Esophagus squamous epithelium (tissue), 5 donors: Measurements from ENCODE around the gene UGT1A8. TPM values are rescaled to one million over a fixed set of nuclear protein-coding genes. Genes with fewer than 3 reads are reported as not detected.

Source experiments
- DNase-seq: peaks from one replicate; lab custom pipeline; 2025; lab: John Stamatoyannopoulos, UW
- H3K27ac ChIP-seq, 4 donors: fragments of 200-600 bp; sonication (generic); one replicate each; pipeline ENCODE4 v1.5.1; 2016 to 2019; ENCODE audit warnings: mild to moderate bottlenecking in 1 of 4
- H3K27me3 ChIP-seq, 4 donors: fragments of 200-600 bp; sonication (generic); 1 replicate in 3 of 4; 2 replicates in 1 of 4; pipeline versions ENCODE4 v1.5.1 to v1.6.0; 2017 to 2021; ENCODE audit warnings: antibody characterized with exemption in 1 of 4
- H3K36me3 ChIP-seq, 3 donors: fragments of 200-600 bp; sonication (generic); one replicate each; pipeline ENCODE4 v1.5.1; 2016 to 2019
- H3K4me1 ChIP-seq, 3 donors: fragments of 200-600 bp; sonication (generic); one replicate each; pipeline ENCODE4 v1.5.1; 2017 to 2019
- H3K4me3 ChIP-seq, 4 donors: fragments of 200-600 bp; sonication (generic); 1 replicate in 3 of 4; 2 replicates in 1 of 4; pipeline ENCODE4 v1.5.1; 2016 to 2019; ENCODE audit warnings: mild to moderate bottlenecking in 2 of 4, moderate library complexity in 1 of 4
- H3K9me3 ChIP-seq, 3 donors: fragments of 200-600 bp; sonication (generic); one replicate each; pipeline ENCODE4 v1.5.1; 2016 to 2019
- POLR2A ChIP-seq, 4 donors: fragments of 450-650 bp; IDR thresholded peaks; one replicate each; pipeline ENCODE4 v1.6.1; 2017; ENCODE audit warnings: antibody characterized with exemption in 4 of 4, mild to moderate bottlenecking in 4 of 4, moderate library complexity in 3 of 4
- WGBS, 2 donors: methylation state at CpG; one replicate each; pipeline ENCODE4 v1.1.5; 2018; 5-methylcytosine and 5-hydroxymethylcytosine counted together
- intact Hi-C: fragments of 100-400 bp; cut with DNase I; formaldehyde crosslinking; loops from one replicate; pipeline ENCODE4 v1.15.0; 2022
- total RNA-seq, 4 donors: library from RNA; depleted of rRNA; stranded (reverse); fragments of >200 nt; gene quantifications; one replicate each; pipeline ENCODE4 v1.1.0, GENCODE V29; 2016
- TF ChIP-seq, protein P1 (sequence below), 6 experiments: fragments of 450-650 bp in 4 of 6; fragments of 200-600 bp in 2 of 6; sonication (generic) in 2 of 6; IDR thresholded peaks; one replicate each; pipeline ENCODE4 v1.5.1; 2016 to 2019; ENCODE audit warnings: antibody characterized with exemption in 6 of 6, mild to moderate bottlenecking in 4 of 6, moderate library complexity in 4 of 6
- donor health status: DM: yes; HTN: yes; CAD: no.

The UGT1A8 gene
- total RNA-seq, 4 donors from 2014 or later = 0.13 to 1.7 (median 0.84) TPM

- Histone ChIP-seq H3K4me3 (no peak overlapping the region), H3K36me3 (no peaks in the 10 kb centered on the region), H3K27me3 (no peaks in the 10 kb centered on the region), H3K27ac (no peak overlapping the region), H3K9me3 (no peaks in the 10 kb centered on the region), H3K4me1 (no peaks in the 10 kb centered on the region)
- TF ChIP-seq POLR2A (IDR thresholded peaks at IDR 0.05) = no peak
- TF ChIP-seq, protein P1, sequence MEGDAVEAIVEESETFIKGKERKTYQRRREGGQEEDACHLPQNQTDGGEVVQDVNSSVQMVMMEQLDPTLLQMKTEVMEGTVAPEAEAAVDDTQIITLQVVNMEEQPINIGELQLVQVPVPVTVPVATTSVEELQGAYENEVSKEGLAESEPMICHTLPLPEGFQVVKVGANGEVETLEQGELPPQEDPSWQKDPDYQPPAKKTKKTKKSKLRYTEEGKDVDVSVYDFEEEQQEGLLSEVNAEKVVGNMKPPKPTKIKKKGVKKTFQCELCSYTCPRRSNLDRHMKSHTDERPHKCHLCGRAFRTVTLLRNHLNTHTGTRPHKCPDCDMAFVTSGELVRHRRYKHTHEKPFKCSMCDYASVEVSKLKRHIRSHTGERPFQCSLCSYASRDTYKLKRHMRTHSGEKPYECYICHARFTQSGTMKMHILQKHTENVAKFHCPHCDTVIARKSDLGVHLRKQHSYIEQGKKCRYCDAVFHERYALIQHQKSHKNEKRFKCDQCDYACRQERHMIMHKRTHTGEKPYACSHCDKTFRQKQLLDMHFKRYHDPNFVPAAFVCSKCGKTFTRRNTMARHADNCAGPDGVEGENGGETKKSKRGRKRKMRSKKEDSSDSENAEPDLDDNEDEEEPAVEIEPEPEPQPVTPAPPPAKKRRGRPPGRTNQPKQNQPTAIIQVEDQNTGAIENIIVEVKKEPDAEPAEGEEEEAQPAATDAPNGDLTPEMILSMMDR (IDR thresholded peaks at IDR 0.05) = no peak
- intact Hi-C loops = no loop called here
- no peak for DNase-seq
- WGBS, 2 donors = 84 to 100% methylated on average over 1 to 9 of the region's 17 CpGs
These were observed 176.8 kb downstream of the UGT1A8 start for GRCh38 chr2:233794128-233794658.

DNA sequence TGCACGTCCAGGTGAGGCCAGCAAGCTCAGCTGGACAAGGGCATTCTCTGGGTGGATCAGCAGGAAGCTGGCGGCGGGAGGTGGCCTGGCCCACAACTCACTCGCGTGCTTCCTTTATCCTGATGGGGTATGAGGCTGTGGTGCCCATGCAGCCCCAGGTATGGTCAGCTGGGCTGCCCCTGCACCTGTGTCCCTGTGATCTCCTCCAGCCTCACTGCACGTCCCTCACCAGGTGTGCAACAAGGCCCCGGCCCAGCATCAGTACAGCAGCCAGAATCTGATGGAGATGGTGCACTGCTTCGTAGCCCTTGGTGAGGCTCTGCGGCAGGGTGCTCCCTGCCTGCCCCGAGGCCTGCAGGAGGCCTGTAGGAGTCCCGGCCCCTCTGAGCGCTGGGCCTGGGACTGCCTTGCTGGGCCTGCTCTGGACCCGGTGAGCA, 178.3 kb downstream of the UGT1A8 start:
- TF ChIP-seq POLR2A (IDR thresholded peaks at IDR 0.05) = no peak
- TF ChIP-seq, protein P1 (IDR thresholded peaks at IDR 0.05) = no peak
- 89% methylated on average over 6 of the region's 13 CpGs; no CpG with 5 or more reads in 1 of the 2 donors for WGBS, 2 donors
- Histone ChIP-seq H3K27me3 (no peaks in the 10 kb centered on the region), H3K4me1 (no peaks in the 10 kb centered on the region), H3K9me3 (no peaks in the 10 kb centered on the region), H3K36me3 (no peaks in the 10 kb centered on the region), H3K4me3 (no peak overlapping the region), H3K27ac (no peak overlapping the region)
- DNase-seq = no peak
- intact Hi-C loops = no loop called here

- Histone ChIP-seq H3K4me1 (no peaks in the 10 kb centered on the region), H3K36me3 (no peaks in the 10 kb centered on the region), H3K27me3 (no peaks in the 10 kb centered on the region), H3K4me3 (no peak overlapping the region), H3K9me3 (no peaks in the 10 kb centered on the region), H3K27ac (no peak overlapping the region)
- TF ChIP-seq, protein P1 (IDR thresholded peaks at IDR 0.05) = no peak
- no peak for TF ChIP-seq POLR2A (IDR thresholded peaks at IDR 0.05)
- no peak for DNase-seq
- WGBS, 2 donors = 62 to 74% methylated on average over 6 to 9 of the region's 9 CpGs
- intact Hi-C loops = no loop called here
These were observed 178.8 kb downstream of the UGT1A8 start for GRCh38 chr2:233796254-233796653.

DNA sequence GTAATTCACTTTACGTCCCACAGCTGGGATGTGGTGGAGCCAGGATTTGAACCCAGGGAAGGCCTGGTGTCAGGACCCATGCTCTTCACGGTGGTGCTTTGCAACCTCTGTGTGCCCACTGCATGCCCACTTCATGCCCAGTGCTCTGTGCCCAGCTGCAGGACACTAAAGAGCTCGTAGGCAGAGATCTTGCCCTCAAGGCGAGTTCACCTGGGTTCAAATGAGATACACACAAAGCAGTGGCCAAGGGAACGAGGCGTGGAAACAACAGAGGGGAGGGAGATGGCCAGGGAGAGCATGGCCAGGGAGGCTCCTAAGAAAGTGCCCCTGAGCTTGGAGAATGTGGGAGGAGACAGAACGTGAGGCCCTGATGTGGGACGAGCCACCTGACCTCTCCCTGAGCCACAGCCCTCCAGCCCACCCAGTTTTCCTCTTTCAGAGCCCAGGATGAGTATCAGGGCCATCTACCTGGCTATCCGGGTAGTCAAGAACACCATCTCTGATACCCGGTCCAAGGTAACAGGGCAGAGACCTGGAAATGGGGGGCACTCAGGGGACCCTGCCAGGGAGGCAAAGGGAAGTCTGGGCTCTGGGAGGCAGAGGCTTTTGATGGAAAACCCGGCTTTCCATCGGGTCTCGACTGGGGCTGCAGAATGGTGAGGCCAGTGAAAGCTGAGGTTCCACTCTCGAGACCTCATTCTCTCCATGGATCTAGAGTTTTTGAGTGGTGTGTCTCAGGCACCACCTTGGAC, 181.1 kb downstream of the UGT1A8 start:
- Histone ChIP-seq H3K27ac (no peak overlapping the region), H3K4me3 (no peak overlapping the region), H3K4me1 (no peaks in the 10 kb centered on the region), H3K27me3 (peaks cover 0 to 10% (median 0%) of the 10 kb centered on the region in 4 donors), H3K9me3 (no peaks in the 10 kb centered on the region), H3K36me3 (no peaks in the 10 kb centered on the region)
- WGBS, 2 donors = 74 to 82% methylated on average over 6 to 7 of the region's 14 CpGs
- no peak for DNase-seq
- intact Hi-C loops = no loop called here
- TF ChIP-seq, protein P1 (IDR thresholded peaks at IDR 0.05) = no peak
- TF ChIP-seq POLR2A (IDR thresholded peaks at IDR 0.05) = no peak

- intact Hi-C loops = no loop called here
- 64 to 70% methylated on average over 7 of the region's 7 CpGs for WGBS, 2 donors
- peaks cover 0 to 15% (median 0%) of the 10 kb centered on the region in 4 donors for H3K27me3 ChIP-seq
- no peak for DNase-seq
- no peak overlapping the region for H3K4me3 ChIP-seq
- TF ChIP-seq POLR2A (IDR thresholded peaks at IDR 0.05) = no peak
- TF ChIP-seq, protein P1 (IDR thresholded peaks at IDR 0.05) = no peak
- H3K36me3 ChIP-seq = no peaks in the 10 kb centered on the region
- H3K9me3 ChIP-seq = no peaks in the 10 kb centered on the region
- H3K4me1 ChIP-seq = no peaks in the 10 kb centered on the region
- no peak overlapping the region for H3K27ac ChIP-seq
These were observed 181.7 kb downstream of the UGT1A8 start for GRCh38 chr2:233799087-233799665.
